ENCODE measurements around the gene AQP12B. TPM values are rescaled to one million over a fixed set of nuclear protein-coding genes. Genes with fewer than 3 reads are reported as not detected.

Gene AQP12B
- total and polyA plus RNA-seq, 9 of the 15 experiments (the other 6 are each of a cell fraction or from before 2014, with no cell fraction given), result not detected

GRCh38 chr2:240726876-240727275 is 44.2 kb upstream of the AQP12B start (continued):
- TF ChIP-seq ELK3 (CRISPR knock-in tag; IDR thresholded peaks at IDR 0.05) (no peak), STAG1 (CRISPR knock-in tag; IDR thresholded peaks at IDR 0.05; ENCODE audit: borderline replicate concordance) (no peak), PHB2 (IDR thresholded peaks at IDR 0.05; ENCODE audit: low read depth) (no peak), POLR3G (IDR thresholded peaks at IDR 0.05; ENCODE audit: extremely low read depth, insufficient read length, insufficient replicate concordance) (no peak), ZNF431 (CRISPR knock-in tag; IDR thresholded peaks at IDR 0.05) (no peak), HLTF (IDR thresholded peaks at IDR 0.05) (no peak), HEY1 (CRISPR knock-in tag; IDR thresholded peaks at IDR 0.05; ENCODE audit: borderline replicate concordance) (no peak), ZNF695 (CRISPR knock-in tag; IDR thresholded peaks at IDR 0.05) (no peak), SMC3 (conservative IDR thresholded peaks at IDR 0.05; ENCODE audit: insufficient read depth, low read depth, low read length) (no peak)

GRCh38 chr2:240725671-240726070 is 43.0 kb upstream of the AQP12B start:
- intact Hi-C loops (cut with micrococcal nuclease), result no loop called here
- no peak for FAIRE-seq
- H3K27me3 ChIP-seq (ENCODE audit: control insufficient read depth in 2 of 2, insufficient read depth in 2 of 2, low read length in 2 of 2), result peaks cover 0 to 68% of the 10 kb centered on the region in 2 experiments; a peak in 3 of 5 replicates
- TF ChIP-seq ZFP1 (CRISPR knock-in tag; IDR thresholded peaks at IDR 0.05), result no peak
- no peak for TF ChIP-seq ATF1 (CRISPR knock-in tag; IDR thresholded peaks at IDR 0.05)
- no peak for TF ChIP-seq ATF1 (tag; IDR thresholded peaks at IDR 0.05)
- no peak for TF ChIP-seq PCBP2 (IDR thresholded peaks at IDR 0.05; ENCODE audit: low read depth, low read length, poor library complexity, severe bottlenecking)
- no peak for TF ChIP-seq CCAR2 (IDR thresholded peaks at IDR 0.05; ENCODE audit: low read depth, low read length)
- no peak for TF ChIP-seq POLR2B (IDR thresholded peaks at IDR 0.05; ENCODE audit: low read depth, partially characterized antibody)
- no peak for TF ChIP-seq ERF (CRISPR knock-in tag; IDR thresholded peaks at IDR 0.05)
- no peak for TF ChIP-seq DNMT1 (IDR thresholded peaks at IDR 0.05)
- no peak for TF ChIP-seq ELK3 (CRISPR knock-in tag; IDR thresholded peaks at IDR 0.05)
- no peak for TF ChIP-seq NCOR1 (IDR thresholded peaks at IDR 0.05)
- TF ChIP-seq U2AF1 (optimal IDR thresholded peaks at IDR 0.05; ENCODE audit: low read depth, low read length), result no peak
- no peak for TF ChIP-seq L3MBTL2 (IDR thresholded peaks at IDR 0.05)
- TF ChIP-seq KAT8 (IDR thresholded peaks at IDR 0.05; ENCODE audit: low read depth), result no peak
- no peak for TF ChIP-seq POLR2H (tag; IDR thresholded peaks at IDR 0.05; ENCODE audit: low read depth)
- TF ChIP-seq ZNF263 (CRISPR knock-in tag; IDR thresholded peaks at IDR 0.05; ENCODE audit: borderline replicate concordance), result no peak

More at GRCh38 chr2:240725671-240726070, 43.0 kb upstream of the AQP12B start:
- 0% methylated on average over 3 of the region's 7 CpGs for WGBS (ENCODE audit: insufficient coverage, low coverage, missing lambda C conversion rate)
- ChIA-PET POLR2A (no interaction called here), CTCF (ENCODE audit: low intra/inter-chr PET ratio) (no interaction called here)
- DNase-seq (ENCODE audit: extremely low read depth in 1 of 4, low spot score in 3 of 4) (no peak), ATAC-seq (no peak)
- Histone ChIP-seq H3K4me1 (replicated peaks in 1 of 2; ENCODE audit: control insufficient read depth in 2 of 2, insufficient read depth in 2 of 2, low read length in 2 of 2) (peaks cover 0 to 8% of the 10 kb centered on the region in 2 experiments; a peak in 1 of 5 replicates), H3K4me3 (no peak overlapping the region), H3K9me3 (replicated peaks; ENCODE audit: control insufficient read depth, insufficient read depth, low read depth, low read length) (no peaks in the 10 kb centered on the region), H3K27ac (ENCODE audit: extremely low read depth, low read depth, low read length) (no peak overlapping the region), H3K36me3 (ENCODE audit: control insufficient read depth, insufficient read depth, low read length) (no peaks in the 10 kb centered on the region), H2AFZ (ENCODE audit: low read depth, low read length) (no peak overlapping the region), H3K9ac (ENCODE audit: insufficient read depth in 1 of 2, low read depth in 2 of 2, low read length in 2 of 2) (no peak overlapping the region), H3K9me1 (ENCODE audit: control insufficient read depth, insufficient read depth, low read length) (no peaks in the 10 kb centered on the region), H3K4me2 (ENCODE audit: insufficient read depth, low read length) (no peak overlapping the region), H4K20me1 (replicated peaks; ENCODE audit: control insufficient read depth, insufficient read depth, low read length) (no peaks in the 10 kb centered on the region), H3K79me2 (ENCODE audit: control insufficient read depth, insufficient read depth, low read length) (no peaks in the 10 kb centered on the region)
- in situ Hi-C loops (cut with MboI), result no loop called here
- no TSS peak for BruUV-seq (replicated peaks)
